ENCODE data around the gene MUC5B. TPM values are rescaled to one million over a fixed set of nuclear protein-coding genes. Genes with fewer than 3 reads are reported as not detected.
"Not testable (repeated sequence)": the region's sequence is repeated elsewhere in the genome, so short reads cannot be mapped to it uniquely, and the experiment has no call there.

The MUC5B gene
- total RNA-seq, 4 donors from 2014 or later, result 0.22 to 0.61 (median 0.29) TPM; not detected in 1

- whole genome bisulfite sequencing, 2 donors, result 82 to 84% methylated on average over 17 to 20 of the region's 20 CpGs
- DNase-seq (ENCODE audit: low spot score in 2 of 2), result no peak
- intact Hi-C loops (cut with DNase I; ENCODE audit: low total_unique reads), result no loop called here
- TF ChIP-seq POLR2A (IDR thresholded peaks at IDR 0.05) (no peak), CTCF (IDR thresholded peaks at IDR 0.05) (no peak)
- H3K4me3 ChIP-seq (ENCODE audit: low read depth, poor library complexity, severe bottlenecking), result no peak overlapping the region
Measured at GRCh38 chr11:1242289-1242688, 19.4 kb downstream of the MUC5B start.

DNA sequence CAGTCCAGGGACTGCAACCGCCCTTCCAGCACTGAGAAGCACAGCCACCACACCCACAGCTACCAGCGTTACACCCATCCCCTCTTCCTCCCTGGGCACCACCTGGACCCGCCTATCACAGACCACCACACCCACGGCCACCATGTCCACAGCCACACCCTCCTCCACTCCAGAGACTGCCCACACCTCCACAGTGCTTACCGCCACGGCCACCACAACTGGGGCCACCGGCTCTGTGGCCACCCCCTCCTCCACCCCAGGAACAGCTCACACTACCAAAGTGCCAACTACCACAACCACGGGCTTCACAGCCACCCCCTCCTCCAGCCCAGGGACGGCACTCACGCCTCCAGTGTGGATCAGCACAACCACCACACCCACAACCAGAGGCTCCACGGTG lies 19.9 kb downstream of the MUC5B start:
- 80 to 86% methylated on average over 7 of the region's 11 CpGs for WGBS, 2 donors
- DNase-seq (ENCODE audit: low spot score in 2 of 2); H3K4me3 ChIP-seq (ENCODE audit: low read depth, poor library complexity, severe bottlenecking); intact Hi-C loops (cut with DNase I; ENCODE audit: low total_unique reads): not testable (repeated sequence)

GRCh38 chr11:1243521-1243920 lies 20.7 kb downstream of the MUC5B start:
- H3K4me3 ChIP-seq (ENCODE audit: low read depth, poor library complexity, severe bottlenecking); intact Hi-C loops (cut with DNase I; ENCODE audit: low total_unique reads); DNase-seq (ENCODE audit: low spot score in 2 of 2): not testable (repeated sequence)
- WGBS, 2 donors, result 89 to 92% methylated on average over 9 to 11 of the region's 18 CpGs

DNA sequence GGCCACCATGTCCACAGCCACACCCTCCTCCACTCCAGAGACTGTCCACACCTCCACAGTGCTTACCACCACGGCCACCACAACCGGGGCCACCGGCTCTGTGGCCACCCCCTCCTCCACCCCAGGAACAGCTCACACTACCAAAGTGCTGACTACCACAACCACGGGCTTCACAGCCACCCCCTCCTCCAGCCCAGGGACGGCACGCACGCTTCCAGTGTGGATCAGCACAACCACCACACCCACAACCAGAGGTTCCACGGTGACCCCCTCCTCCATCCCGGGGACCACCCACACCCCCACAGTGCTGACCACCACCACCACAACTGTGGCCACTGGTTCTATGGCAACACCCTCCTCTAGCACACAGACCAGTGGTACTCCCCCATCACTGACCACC lies 21.7 kb downstream of the MUC5B start:
- H3K4me3 ChIP-seq (ENCODE audit: low read depth, poor library complexity, severe bottlenecking); intact Hi-C loops (cut with DNase I; ENCODE audit: low total_unique reads); DNase-seq (ENCODE audit: low spot score in 2 of 2): not testable (repeated sequence)
- 84 to 97% methylated on average over 5 to 8 of the region's 9 CpGs for WGBS, 2 donors

DNA sequence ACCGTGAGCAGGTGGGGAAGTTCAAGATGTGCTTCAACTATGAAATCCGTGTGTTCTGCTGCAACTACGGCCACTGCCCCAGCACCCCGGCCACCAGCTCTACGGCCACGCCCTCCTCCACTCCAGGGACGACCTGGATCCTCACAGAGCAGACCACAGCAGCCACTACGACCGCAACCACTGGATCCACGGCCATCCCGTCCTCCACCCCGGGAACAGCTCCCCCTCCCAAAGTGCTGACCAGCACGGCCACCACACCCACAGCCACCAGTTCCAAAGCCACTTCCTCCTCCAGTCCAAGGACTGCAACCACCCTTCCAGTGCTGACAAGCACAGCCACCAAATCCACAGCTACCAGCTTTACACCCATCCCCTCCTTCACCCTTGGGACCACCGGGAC lies 22.9 kb downstream of the MUC5B start:
- DNase-seq (ENCODE audit: low spot score in 2 of 2); intact Hi-C loops (cut with DNase I; ENCODE audit: low total_unique reads); H3K4me3 ChIP-seq (ENCODE audit: low read depth, poor library complexity, severe bottlenecking): not testable (repeated sequence)
- WGBS, 2 donors, result 90 to 93% methylated on average over 13 of the region's 14 CpGs

DNA sequence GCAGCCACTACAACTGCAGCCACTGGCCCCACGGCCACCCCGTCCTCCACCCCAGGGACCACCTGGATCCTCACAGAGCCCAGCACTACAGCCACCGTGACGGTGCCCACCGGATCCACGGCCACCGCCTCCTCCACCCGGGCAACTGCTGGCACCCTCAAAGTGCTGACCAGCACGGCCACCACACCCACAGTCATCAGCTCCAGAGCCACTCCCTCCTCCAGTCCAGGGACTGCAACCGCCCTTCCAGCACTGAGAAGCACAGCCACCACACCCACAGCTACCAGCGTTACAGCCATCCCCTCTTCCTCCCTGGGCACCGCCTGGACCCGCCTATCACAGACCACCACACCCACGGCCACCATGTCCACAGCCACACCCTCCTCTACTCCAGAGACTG lies 23.4 kb downstream of the MUC5B start:
- intact Hi-C loops (cut with DNase I; ENCODE audit: low total_unique reads); DNase-seq (ENCODE audit: low spot score in 2 of 2); H3K4me3 ChIP-seq (ENCODE audit: low read depth, poor library complexity, severe bottlenecking): not testable (repeated sequence)
- WGBS, 2 donors, result 85 to 92% methylated on average over 13 to 14 of the region's 14 CpGs

GRCh38 chr11:1247026-1247425 lies 24.2 kb downstream of the MUC5B start:
- DNase-seq (ENCODE audit: low spot score in 2 of 2); H3K4me3 ChIP-seq (ENCODE audit: low read depth, poor library complexity, severe bottlenecking); intact Hi-C loops (cut with DNase I; ENCODE audit: low total_unique reads): not testable (repeated sequence)
- WGBS, 2 donors, result 97 to 98% methylated on average over 14 of the region's 14 CpGs

DNA sequence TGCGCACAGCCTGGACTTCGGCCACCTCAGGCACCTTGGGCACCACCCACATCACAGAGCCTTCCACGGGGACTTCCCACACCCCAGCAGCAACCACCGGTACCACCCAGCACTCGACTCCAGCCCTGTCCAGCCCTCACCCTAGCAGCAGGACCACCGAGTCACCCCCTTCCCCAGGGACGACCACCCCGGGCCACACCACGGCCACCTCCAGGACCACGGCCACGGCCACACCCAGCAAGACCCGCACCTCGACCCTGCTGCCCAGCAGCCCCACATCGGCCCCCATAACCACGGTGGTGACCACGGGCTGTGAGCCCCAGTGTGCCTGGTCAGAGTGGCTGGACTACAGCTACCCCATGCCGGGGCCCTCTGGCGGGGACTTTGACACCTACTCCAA lies 26.1 kb downstream of the MUC5B start:
- intact Hi-C loops (cut with DNase I; ENCODE audit: low total_unique reads); H3K4me3 ChIP-seq (ENCODE audit: low read depth, poor library complexity, severe bottlenecking); DNase-seq (ENCODE audit: low spot score in 2 of 2): not testable (repeated sequence)
- WGBS, 2 donors, result 90% methylated on average over 2 of the region's 18 CpGs; no CpG with 5 or more reads in 1 of the 2 donors

- DNase-seq (ENCODE audit: low spot score in 2 of 2); H3K4me3 ChIP-seq (ENCODE audit: low read depth, poor library complexity, severe bottlenecking); intact Hi-C loops (cut with DNase I; ENCODE audit: low total_unique reads): not testable (repeated sequence)
- WGBS, 2 donors, result 92 to 95% methylated on average over 3 to 7 of the region's 12 CpGs
Measured at GRCh38 chr11:1250411-1250810, 27.5 kb downstream of the MUC5B start.

DNA sequence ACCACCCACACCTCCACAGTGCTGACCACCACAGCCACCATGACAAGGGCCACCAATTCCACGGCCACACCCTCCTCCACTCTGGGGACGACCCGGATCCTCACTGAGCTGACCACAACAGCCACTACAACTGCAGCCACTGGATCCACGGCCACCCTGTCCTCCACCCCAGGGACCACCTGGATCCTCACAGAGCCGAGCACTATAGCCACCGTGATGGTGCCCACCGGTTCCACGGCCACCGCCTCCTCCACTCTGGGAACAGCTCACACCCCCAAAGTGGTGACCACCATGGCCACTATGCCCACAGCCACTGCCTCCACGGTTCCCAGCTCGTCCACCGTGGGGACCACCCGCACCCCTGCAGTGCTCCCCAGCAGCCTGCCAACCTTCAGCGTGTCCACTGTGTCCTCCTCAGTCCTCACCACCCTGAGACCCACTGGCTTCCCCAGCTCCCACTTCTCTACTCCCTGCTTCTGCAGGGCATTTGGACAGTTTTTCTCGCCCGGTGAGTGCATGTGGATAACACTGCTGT lies 28.4 kb downstream of the MUC5B start:
- intact Hi-C loops (cut with DNase I; ENCODE audit: low total_unique reads), result no loop called here
- 92 to 95% methylated on average over 16 of the region's 16 CpGs for WGBS, 2 donors

More for the DNA sequence above, 28.4 kb downstream of the MUC5B start:
- no peak overlapping the region for H3K4me3 ChIP-seq (ENCODE audit: low read depth, poor library complexity, severe bottlenecking)
- DNase-seq (ENCODE audit: low spot score in 2 of 2), result no peak
- no peak for TF ChIP-seq POLR2A (IDR thresholded peaks at IDR 0.05)
- no peak for TF ChIP-seq CTCF (IDR thresholded peaks at IDR 0.05)
